Kidney epithelial cell (primary cell): Measurements from ENCODE around the gene UTS2B. TPM values are rescaled to one million over a fixed set of nuclear protein-coding genes. Genes with fewer than 3 reads are reported as not detected.

Source experiments
- DNase-seq: peaks from one replicate; pipeline ENCODE4 v3.0.0-alpha.2; 2010; ENCODE audit warnings: low read depth
- H3K27me3 ChIP-seq: 2 replicates; pipeline ENCODE4 v1.6.0; 2011; ENCODE audit warnings: low read length; ENCODE audit not compliant: control insufficient read depth, insufficient read depth
- H3K36me3 ChIP-seq: 2 replicates; pipeline ENCODE4 v1.5.1; 2011; ENCODE audit warnings: low read length; ENCODE audit not compliant: control insufficient read depth, insufficient read depth
- H3K4me3 ChIP-seq: 2 replicates; pipeline ENCODE4 v1.5.1; 2011; ENCODE audit warnings: low read depth, mild to moderate bottlenecking, control low read depth, low read length
- total RNA-seq: library from RNA; depleted of rRNA; stranded (reverse); fragments of >200 nt; gene quantifications from 2 replicates; pipeline ENCODE4 v1.2.3, GENCODE V29; 2015
- TF ChIP-seq, protein P1 (sequence below): IDR thresholded peaks from 2 replicates; pipeline ENCODE4 v1.5.1; 2011; ENCODE audit warnings: mild to moderate bottlenecking, moderate library complexity, low read length, control low read depth, inconsistent platforms; ENCODE audit not compliant: insufficient read depth, poor library complexity, severe bottlenecking

Gene UTS2B
- total RNA-seq, 1 donor from 2014 or later = 0.46 TPM

GRCh38 chr3:191348098-191348497 lies 17.8 kb upstream of the UTS2B start:
- no peaks in the 10 kb centered on the region for H3K27me3 ChIP-seq
- TF ChIP-seq, protein P1, sequence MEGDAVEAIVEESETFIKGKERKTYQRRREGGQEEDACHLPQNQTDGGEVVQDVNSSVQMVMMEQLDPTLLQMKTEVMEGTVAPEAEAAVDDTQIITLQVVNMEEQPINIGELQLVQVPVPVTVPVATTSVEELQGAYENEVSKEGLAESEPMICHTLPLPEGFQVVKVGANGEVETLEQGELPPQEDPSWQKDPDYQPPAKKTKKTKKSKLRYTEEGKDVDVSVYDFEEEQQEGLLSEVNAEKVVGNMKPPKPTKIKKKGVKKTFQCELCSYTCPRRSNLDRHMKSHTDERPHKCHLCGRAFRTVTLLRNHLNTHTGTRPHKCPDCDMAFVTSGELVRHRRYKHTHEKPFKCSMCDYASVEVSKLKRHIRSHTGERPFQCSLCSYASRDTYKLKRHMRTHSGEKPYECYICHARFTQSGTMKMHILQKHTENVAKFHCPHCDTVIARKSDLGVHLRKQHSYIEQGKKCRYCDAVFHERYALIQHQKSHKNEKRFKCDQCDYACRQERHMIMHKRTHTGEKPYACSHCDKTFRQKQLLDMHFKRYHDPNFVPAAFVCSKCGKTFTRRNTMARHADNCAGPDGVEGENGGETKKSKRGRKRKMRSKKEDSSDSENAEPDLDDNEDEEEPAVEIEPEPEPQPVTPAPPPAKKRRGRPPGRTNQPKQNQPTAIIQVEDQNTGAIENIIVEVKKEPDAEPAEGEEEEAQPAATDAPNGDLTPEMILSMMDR = no peak
- H3K4me3 ChIP-seq = no peak overlapping the region
- DNase-seq = no peak
- H3K36me3 ChIP-seq = no peaks in the 10 kb centered on the region

DNA sequence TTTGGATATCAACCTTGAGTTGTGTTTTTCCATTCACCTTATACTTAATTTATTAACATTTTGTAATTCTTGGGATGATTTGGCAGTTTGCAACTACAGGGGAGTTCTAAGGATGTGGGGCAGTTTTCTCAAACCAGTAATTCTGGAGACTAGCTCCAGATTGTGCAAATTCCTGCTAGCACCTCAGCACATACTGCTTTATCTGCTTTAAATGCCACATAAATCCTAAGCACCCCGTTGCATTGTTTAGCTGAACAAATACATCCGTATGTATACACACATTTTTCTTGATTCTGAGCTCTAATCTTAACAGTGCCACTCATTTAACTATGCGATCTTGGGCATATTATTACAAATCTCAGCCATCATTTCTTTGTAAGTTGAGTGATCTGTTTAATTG lies 16.9 kb upstream of the UTS2B start:
- H3K36me3 ChIP-seq = no peaks in the 10 kb centered on the region
- TF ChIP-seq, protein P1 = no peak
- no peak for DNase-seq
- H3K4me3 ChIP-seq = no peak overlapping the region
- H3K27me3 ChIP-seq = no peaks in the 10 kb centered on the region

DNA sequence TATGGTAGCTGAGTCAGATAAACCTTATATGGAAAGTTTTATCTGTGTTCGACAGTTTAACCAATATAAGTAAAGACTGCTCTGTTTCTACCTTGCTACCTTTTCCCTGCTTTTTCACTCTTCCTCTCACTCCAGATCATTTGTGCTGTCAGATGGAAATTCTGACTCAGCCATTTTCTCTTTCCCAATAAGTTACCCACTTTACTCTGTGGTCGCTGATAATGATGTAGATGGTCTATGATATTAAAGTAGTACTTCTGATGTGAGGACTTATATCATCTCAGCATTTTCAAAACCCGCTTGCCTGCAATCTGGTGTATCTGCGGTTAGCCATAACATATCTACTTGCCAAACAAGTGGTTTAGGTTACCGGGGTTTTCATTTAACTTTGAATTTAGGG lies 15.0 kb upstream of the UTS2B start:
- no peaks in the 10 kb centered on the region for H3K27me3 ChIP-seq
- TF ChIP-seq, protein P1 = no peak
- no peak overlapping the region for H3K4me3 ChIP-seq
- DNase-seq = no peak
- no peaks in the 10 kb centered on the region for H3K36me3 ChIP-seq

GRCh38 chr3:191343913-191344312 lies 13.6 kb upstream of the UTS2B start:
- no peaks in the 10 kb centered on the region for H3K27me3 ChIP-seq
- no peak for DNase-seq
- TF ChIP-seq, protein P1 = no peak
- H3K36me3 ChIP-seq = no peaks in the 10 kb centered on the region
- H3K4me3 ChIP-seq = no peak overlapping the region

GRCh38 chr3:191343115-191343514 lies 12.8 kb upstream of the UTS2B start:
- no peaks in the 10 kb centered on the region for H3K36me3 ChIP-seq
- DNase-seq = no peak
- TF ChIP-seq, protein P1 = no peak
- no peak overlapping the region for H3K4me3 ChIP-seq
- H3K27me3 ChIP-seq = no peaks in the 10 kb centered on the region

- Histone ChIP-seq H3K27me3 (no peaks in the 10 kb centered on the region), H3K36me3 (no peaks in the 10 kb centered on the region), H3K4me3 (no peak overlapping the region)
- DNase-seq = no peak
- TF ChIP-seq, protein P1 = no peak
These were observed 12.1 kb upstream of the UTS2B start for GRCh38 chr3:191342411-191342810.
